Measurements from ENCODE around the gene SORCS1.

The SORCS1 gene

GRCh38 chr10:106637873-106638272, 526.6 kb downstream of the SORCS1 start:
- no peak for DNase-seq

- DNase-seq: no peak
These were observed 527.6 kb downstream of the SORCS1 start for GRCh38 chr10:106636766-106637491.

GRCh38 chr10:106635947-106636346, 528.6 kb downstream of the SORCS1 start:
- DNase-seq: no peak

DNA sequence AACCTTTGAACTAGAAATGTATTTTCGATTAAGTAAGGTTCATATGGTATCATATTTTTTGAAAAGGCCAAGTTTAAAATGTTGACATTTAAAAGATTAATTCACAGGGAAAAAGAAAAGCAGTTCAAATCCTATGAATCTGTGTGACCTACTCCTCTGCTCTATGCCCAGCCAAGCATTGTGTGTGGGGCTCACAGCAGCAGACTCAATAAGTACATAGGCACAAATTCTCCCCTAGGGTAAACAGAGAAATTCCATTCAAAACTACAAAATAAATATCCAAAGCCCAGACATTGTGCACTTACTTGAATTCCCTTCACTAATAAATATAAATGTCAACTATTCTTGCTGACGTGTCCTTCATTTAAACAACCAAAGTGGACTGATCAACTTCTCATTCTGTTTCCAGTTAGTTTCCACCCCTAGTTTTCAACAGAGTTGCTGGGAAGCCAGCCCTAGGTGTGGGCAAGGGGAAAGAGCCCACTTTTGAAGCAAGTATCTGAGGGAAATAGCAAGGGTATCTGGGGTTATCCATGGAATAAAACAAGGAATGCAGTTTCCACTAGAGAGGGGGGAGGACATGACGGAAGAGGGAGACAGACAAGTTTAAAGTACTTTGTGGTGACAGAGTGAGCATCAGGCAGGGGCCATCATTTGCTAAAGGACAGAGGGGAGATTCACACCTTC, 533.3 kb downstream of the SORCS1 start:
- DNase-seq: no peak

DNA sequence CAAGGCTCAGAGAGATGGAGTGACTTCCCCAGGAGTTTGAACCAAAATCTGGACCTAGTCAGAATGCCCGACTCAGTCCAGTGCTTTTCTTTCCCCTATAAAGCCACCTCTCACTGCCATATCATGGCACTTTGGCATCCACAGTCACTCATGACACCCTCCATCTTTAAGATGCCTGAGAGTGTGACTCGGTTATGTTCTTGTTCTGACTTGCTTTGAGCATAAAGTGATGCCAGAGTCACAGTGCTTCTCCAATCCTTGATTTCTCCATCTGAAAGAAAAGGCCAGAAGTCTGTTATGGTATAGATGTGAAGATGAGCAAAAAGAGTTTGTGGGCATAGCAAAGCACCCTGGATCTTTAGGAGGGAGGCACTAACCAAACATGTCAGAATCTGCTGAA, 538.1 kb downstream of the SORCS1 start:
- no peak for DNase-seq

GRCh38 chr10:106625751-106626150, 538.8 kb downstream of the SORCS1 start:
- DNase-seq: no peak

GRCh38 chr10:106619346-106619745, 545.2 kb downstream of the SORCS1 start:
- no peak for DNase-seq

DNA sequence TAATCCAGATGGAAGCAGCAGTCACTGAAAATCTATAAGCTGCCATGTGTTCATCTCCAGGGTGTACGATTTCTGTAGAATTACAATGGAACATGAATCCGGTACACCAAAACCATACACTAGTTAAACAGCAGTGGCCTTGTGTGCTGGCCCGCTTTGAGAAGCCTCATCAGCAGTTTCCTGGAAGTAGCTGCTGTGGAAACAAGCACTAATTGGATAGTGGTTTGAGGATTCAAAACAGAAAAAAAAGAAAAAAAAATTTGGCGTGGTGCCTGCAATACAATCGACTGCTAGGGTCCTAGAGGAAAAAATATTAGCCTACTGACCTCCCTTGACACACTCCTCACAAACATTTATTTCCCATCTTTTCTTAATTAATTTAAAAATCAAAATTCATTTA, 545.9 kb downstream of the SORCS1 start:
- DNase-seq: no peak

DNA sequence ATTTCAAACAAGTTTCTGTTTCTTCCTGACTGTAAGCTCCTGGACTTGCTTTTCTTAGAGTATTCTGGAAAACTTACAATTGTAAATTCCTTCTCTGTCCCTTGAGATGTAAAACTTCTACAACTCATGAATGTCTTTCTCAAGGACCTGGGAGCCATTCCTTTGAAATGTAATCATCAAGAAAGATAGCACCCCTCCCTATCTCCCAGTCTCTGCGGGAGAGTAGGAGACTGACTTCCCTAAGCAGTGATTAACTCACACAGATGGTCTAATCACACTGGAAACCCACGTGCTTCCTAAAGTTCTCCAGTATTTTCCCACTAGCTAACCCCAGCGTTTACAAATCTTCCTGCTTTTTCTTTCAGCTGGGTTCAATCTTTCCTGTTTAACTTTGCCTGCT, 549.4 kb downstream of the SORCS1 start:
- DNase-seq: no peak

DNA sequence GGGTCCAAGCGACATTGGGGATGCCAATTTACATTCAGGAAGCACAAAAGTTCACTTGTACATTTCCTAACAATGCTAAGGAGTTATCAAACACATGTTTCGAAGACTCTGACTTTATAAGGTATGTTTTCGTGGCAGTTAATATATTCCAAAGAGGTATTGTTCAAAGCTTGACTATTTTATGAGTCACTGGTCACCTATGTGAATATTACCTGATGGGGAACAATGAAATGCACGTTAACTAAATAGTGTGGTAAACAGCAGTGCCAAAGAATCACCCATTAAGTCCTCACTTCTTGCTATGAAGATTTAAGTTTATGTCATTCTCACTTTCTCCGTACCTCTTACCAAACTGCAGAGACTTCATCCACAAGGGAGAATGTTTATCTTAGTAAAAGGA, 550.2 kb downstream of the SORCS1 start:
- DNase-seq: no peak

DNA sequence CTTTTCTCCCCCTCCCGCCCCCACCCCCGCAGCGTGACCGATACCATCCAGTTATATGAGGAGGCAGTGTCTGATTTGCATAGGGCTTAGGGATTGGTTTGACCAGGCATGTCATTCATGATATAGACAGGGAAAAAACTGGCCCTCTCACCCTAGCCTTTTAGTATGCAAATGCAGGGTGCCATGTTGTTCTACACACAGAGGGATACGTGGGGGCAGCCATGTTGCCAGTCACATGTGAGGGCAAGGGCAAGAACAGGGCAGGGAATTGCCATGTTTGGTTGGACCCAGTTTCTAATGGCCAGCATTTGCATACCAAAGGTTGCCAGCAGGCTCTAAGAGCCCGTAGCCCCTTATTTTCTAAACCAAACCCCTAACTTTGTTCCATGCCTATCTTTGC, 552.1 kb downstream of the SORCS1 start:
- DNase-seq: no peak

DNA sequence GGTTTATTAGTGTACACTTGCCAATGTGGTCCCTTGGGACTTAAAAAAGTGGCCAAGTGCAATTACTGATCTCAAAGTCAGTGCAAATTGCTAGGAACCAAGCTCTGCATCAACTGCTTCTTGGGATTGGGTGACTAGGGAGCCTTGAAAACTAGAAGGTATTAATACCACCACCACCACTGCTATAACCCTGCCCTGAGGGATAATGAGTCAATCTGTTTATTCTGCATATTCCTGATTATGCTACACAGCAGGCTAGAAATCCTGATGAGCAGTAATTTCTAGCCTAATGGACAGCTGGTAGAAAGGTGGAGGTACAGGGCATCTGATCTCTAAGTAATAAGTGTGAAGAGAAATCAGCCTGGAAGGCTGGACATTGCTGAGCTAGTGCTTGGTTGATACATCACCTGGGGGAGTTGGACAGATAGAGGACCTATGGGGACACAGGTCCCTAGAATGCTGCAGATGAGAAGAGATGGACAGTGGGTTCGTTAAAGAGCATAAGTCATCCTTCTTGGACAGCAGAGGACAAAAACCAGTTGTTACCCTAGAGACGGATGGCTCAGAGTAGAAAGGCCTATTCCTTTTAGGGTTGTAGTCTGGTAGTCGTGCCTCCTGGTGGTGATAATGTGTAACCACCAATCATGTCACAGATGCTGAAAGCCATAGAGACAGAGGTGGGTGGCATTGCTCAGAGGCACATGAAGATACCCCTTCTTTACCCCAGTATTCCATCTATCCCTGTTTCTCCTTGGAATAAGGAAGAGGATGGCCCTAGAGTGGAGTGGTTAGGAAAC, 554.8 kb downstream of the SORCS1 start:
- DNase-seq: no peak

GRCh38 chr10:106608066-106608465, 556.4 kb downstream of the SORCS1 start:
- DNase-seq: no peak

DNA sequence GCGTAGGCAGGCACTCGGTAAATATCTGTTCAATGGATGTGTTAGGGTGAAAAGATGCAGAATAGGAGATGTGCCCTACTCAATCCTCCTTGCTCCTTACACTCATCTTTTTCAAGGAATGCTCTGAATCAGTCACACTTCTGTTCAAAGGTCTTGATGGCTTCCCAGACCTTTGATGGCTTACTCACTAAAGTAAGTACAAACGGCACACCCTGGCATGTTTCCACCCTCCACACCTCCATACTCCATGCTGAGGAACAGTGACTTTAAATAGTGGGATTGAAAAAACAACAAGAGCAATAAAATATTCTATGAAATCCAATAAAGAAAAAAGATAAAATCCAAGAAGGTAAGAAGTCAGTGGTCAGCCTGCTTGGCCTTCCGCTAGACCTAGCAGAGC, 569.2 kb downstream of the SORCS1 start:
- DNase-seq: no peak

DNA sequence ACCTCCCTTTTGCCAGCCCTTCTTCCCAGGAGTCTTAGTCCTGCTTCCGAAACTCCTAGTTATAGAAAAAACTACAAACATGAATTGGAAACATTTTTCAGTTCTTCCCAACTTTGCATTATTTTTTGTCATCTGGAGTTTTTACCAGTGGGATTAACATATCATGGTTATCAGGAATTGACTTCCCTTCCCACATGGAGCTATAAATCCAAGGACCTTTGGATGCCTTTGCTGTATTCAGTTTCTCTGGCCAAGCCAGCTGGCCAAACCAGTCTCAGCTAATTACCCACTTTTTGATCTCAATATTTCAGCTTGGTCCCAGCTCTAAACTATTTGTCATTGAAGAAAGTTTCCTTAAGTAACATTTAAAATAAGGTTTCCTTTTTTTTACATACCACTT, 570.6 kb downstream of the SORCS1 start:
- no peak for DNase-seq

DNA sequence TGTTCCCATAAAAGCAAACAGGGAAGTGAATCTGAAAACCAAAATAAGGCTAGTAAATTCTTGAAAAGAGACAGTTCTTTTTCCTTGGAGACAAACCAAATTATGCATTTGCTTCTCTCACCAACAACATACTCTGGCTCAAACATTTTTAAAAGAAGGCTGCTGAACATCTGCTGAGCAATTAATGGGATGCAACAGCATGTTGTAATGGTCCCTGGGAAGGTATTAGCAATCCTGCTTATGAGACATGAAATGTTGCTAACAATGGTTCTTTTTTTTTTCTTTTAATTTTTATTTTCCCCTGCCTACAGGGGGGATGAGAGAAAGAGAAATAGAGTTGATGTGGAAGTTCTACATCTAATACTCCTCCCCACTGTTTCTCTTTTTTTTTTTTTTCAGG, 572.1 kb downstream of the SORCS1 start:
- no peak for DNase-seq

DNA sequence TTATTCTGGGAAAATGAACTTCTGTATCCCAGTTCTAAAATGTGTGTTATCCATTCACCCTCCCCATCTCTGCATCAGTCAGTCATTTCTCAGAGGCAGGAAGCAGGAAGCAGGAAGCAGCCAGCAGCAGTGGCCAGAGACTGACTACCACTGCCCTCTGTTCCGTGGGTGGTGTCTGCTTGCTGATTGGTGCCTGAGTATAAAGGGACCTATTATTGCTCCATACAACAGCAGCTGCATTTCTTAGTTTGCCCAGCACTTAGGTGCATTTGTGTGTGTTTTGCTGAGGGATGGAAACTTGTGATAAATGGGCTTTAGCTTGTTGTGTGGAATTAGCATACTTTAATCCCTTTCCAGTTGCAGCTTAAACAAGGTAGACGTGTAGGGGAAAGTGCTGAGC, 582.2 kb downstream of the SORCS1 start:
- no peak for DNase-seq

DNA sequence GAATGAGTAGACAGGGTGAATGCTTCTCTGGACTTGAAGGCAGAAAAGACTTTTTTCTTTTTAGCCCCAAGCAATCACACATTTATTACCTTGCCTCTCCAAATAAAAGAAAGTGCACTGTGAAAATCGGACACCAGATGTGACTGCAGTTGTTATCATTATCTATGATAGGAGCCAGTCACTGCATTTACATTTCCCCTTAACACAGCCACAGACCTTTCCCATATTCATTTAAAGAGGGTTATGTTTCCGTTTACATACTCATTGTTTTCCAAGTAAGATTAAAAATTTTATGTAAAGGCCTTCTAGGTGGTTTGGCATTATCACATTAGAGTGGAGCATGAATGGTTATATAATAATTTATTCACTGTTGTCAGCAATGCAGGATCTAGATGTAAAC, 586.8 kb downstream of the SORCS1 start:
- no peak for DNase-seq

- no peak for DNase-seq
These were observed 587.2 kb downstream of the SORCS1 start for GRCh38 chr10:106577266-106577665.

GRCh38 chr10:106576534-106576933, 588.0 kb downstream of the SORCS1 start:
- DNase-seq: no peak

- no peak for DNase-seq
These were observed 591.4 kb downstream of the SORCS1 start for GRCh38 chr10:106573106-106573505.

- DNase-seq: no peak
These were observed 593.1 kb downstream of the SORCS1 start for GRCh38 chr10:106571192-106571946.

DNA sequence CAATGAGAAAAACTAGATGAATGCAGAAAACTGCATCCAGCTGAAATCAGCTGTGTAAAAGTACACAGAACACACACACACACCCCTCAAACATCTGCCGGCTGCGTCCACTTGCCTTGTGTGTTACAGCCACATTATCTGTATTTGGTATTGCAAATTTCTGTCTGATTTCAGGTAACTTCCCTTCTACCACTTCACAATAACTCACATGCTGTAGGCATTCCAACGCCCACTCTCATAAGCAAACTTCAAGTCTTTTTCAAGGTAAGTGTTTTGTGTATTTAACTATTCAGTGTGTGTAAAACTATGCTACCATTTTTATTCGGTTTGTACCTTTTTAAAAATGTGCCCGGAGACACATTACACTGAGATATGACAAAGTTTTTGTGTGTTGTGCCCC, 594.2 kb downstream of the SORCS1 start:
- DNase-seq: no peak
